HUES6 (cell line): ENCODE data around the gene NCAPD3.

Experiments used
- H3K27ac ChIP-seq: 2 replicates; pipeline ENCODE4 v1.7.0; 2013; ENCODE audit warnings: low read depth, mild to moderate bottlenecking, low read length, inconsistent platforms
- H3K27me3 ChIP-seq: 2 replicates; pipeline ENCODE4 v1.6.1; 2013; ENCODE audit warnings: low read length; ENCODE audit not compliant: control insufficient read depth, insufficient read depth
- H3K36me3 ChIP-seq: 2 replicates; pipeline ENCODE4 v1.6.1; 2013; ENCODE audit warnings: low read length; ENCODE audit not compliant: control insufficient read depth, insufficient read depth
- H3K4me1 ChIP-seq: 2 replicates; pipeline ENCODE4 v1.6.1; 2013; ENCODE audit warnings: low read length; ENCODE audit not compliant: control insufficient read depth, insufficient read depth
- H3K4me3 ChIP-seq: 2 replicates; pipeline ENCODE4 v1.5.1; 2013; ENCODE audit warnings: low read depth, low read length
- H3K9ac ChIP-seq: one replicate; pipeline ENCODE4 v1.6.1; 2013; ENCODE audit warnings: mild to moderate bottlenecking, low read length
- H3K9me3 ChIP-seq: 2 replicates; pipeline ENCODE4 v1.6.1; 2013; ENCODE audit warnings: low read depth, low read length; ENCODE audit not compliant: control insufficient read depth, insufficient read depth

NCAPD3 gene

GRCh38 chr11:134238956-134239355 is 15.2 kb upstream of the NCAPD3 start:
- Histone ChIP-seq H3K36me3 (peaks cover 31% of the 10 kb centered on the region), H3K4me1 (no peaks in the 10 kb centered on the region), H3K27me3 (no peaks in the 10 kb centered on the region), H3K4me3 (no peak overlapping the region), H3K9me3 (no peaks in the 10 kb centered on the region), H3K27ac (no peak overlapping the region), H3K9ac (no peak overlapping the region)

- H3K9me3 ChIP-seq, result no peaks in the 10 kb centered on the region
- H3K4me3 ChIP-seq, result no peak overlapping the region
- H3K4me1 ChIP-seq, result no peaks in the 10 kb centered on the region
- H3K27ac ChIP-seq, result no peak overlapping the region
- peaks cover 18% of the 10 kb centered on the region for H3K36me3 ChIP-seq
- H3K9ac ChIP-seq, result no peak overlapping the region
- H3K27me3 ChIP-seq, result no peaks in the 10 kb centered on the region
These were observed 13.8 kb upstream of the NCAPD3 start for GRCh38 chr11:134237557-134237922.

GRCh38 chr11:134236834-134237556 is 13.2 kb upstream of the NCAPD3 start:
- Histone ChIP-seq H3K27ac (no peak overlapping the region), H3K9me3 (no peaks in the 10 kb centered on the region), H3K27me3 (no peaks in the 10 kb centered on the region), H3K9ac (no peak overlapping the region), H3K4me1 (no peaks in the 10 kb centered on the region), H3K36me3 (peaks cover 16% of the 10 kb centered on the region), H3K4me3 (no peak overlapping the region)

- no peaks in the 10 kb centered on the region for H3K9me3 ChIP-seq
- no peak overlapping the region for H3K4me3 ChIP-seq
- no peak overlapping the region for H3K27ac ChIP-seq
- peaks cover 6% of the 10 kb centered on the region; the same call in 1 of the 2 replicates for H3K36me3 ChIP-seq
- H3K4me1 ChIP-seq, result no peaks in the 10 kb centered on the region
- no peaks in the 10 kb centered on the region for H3K27me3 ChIP-seq
- H3K9ac ChIP-seq, result no peak overlapping the region
These were observed 11.6 kb upstream of the NCAPD3 start for GRCh38 chr11:134235399-134235798.

- H3K4me1 ChIP-seq, result no peaks in the 10 kb centered on the region
- no peaks in the 10 kb centered on the region for H3K36me3 ChIP-seq
- no peaks in the 10 kb centered on the region for H3K27me3 ChIP-seq
- no peak overlapping the region for H3K27ac ChIP-seq
- no peaks in the 10 kb centered on the region for H3K9me3 ChIP-seq
- H3K9ac ChIP-seq, result no peak overlapping the region
- H3K4me3 ChIP-seq, result no peak overlapping the region
These were observed 10.0 kb upstream of the NCAPD3 start for GRCh38 chr11:134233729-134234179.

- H3K9ac ChIP-seq, result no peak overlapping the region
- H3K27me3 ChIP-seq, result no peaks in the 10 kb centered on the region
- no peaks in the 10 kb centered on the region for H3K9me3 ChIP-seq
- no peaks in the 10 kb centered on the region for H3K36me3 ChIP-seq
- no peaks in the 10 kb centered on the region for H3K4me1 ChIP-seq
- H3K27ac ChIP-seq, result no peak overlapping the region
- H3K4me3 ChIP-seq, result no peak overlapping the region
These were observed 8.3 kb upstream of the NCAPD3 start for GRCh38 chr11:134231958-134232659.

GRCh38 chr11:134230339-134230738 is 6.6 kb upstream of the NCAPD3 start:
- H3K36me3 ChIP-seq, result no peaks in the 10 kb centered on the region
- H3K9me3 ChIP-seq, result no peaks in the 10 kb centered on the region
- no peak overlapping the region for H3K4me3 ChIP-seq
- no peak overlapping the region for H3K9ac ChIP-seq
- H3K27ac ChIP-seq, result no peak overlapping the region
- peaks cover 7% of the 10 kb centered on the region; the same call in 1 of the 2 replicates for H3K27me3 ChIP-seq
- H3K4me1 ChIP-seq, result peaks cover 12% of the 10 kb centered on the region; the same call in 1 of the 2 replicates

- H3K27me3 ChIP-seq, result peaks cover 7% of the 10 kb centered on the region; the same call in 1 of the 2 replicates
- no peak overlapping the region for H3K27ac ChIP-seq
- H3K4me1 ChIP-seq, result peaks cover 12% of the 10 kb centered on the region; the same call in 1 of the 2 replicates
- no peak overlapping the region for H3K4me3 ChIP-seq
- no peaks in the 10 kb centered on the region for H3K36me3 ChIP-seq
- H3K9ac ChIP-seq, result no peak overlapping the region
- H3K9me3 ChIP-seq, result no peaks in the 10 kb centered on the region
These were observed 5.5 kb upstream of the NCAPD3 start for GRCh38 chr11:134229126-134229790.

GRCh38 chr11:134228625-134229024 is 4.9 kb upstream of the NCAPD3 start:
- Histone ChIP-seq H3K4me1 (peaks cover 12% of the 10 kb centered on the region; the same call in 1 of the 2 replicates), H3K9me3 (no peaks in the 10 kb centered on the region), H3K36me3 (no peaks in the 10 kb centered on the region), H3K27me3 (peaks cover 7% of the 10 kb centered on the region; the same call in 1 of the 2 replicates), H3K27ac (no peak overlapping the region), H3K4me3 (no peak overlapping the region), H3K9ac (no peak overlapping the region)

- H3K9ac ChIP-seq, result no peak overlapping the region
- no peaks in the 10 kb centered on the region for H3K36me3 ChIP-seq
- peaks cover 21% of the 10 kb centered on the region for H3K4me1 ChIP-seq
- no peak overlapping the region for H3K4me3 ChIP-seq
- H3K27ac ChIP-seq, result no peak overlapping the region
- no peaks in the 10 kb centered on the region for H3K9me3 ChIP-seq
- H3K27me3 ChIP-seq, result peaks cover 7% of the 10 kb centered on the region; the same call in 1 of the 2 replicates
These were observed 3.1 kb upstream of the NCAPD3 start for GRCh38 chr11:134226806-134227325.
